OCI-LY1 (cell line): Measurements from ENCODE around the gene SMC6.

ENCODE experiments used
- H2AFZ ChIP-seq: fragments of 200-600 bp; sonication (generic), shearing (Covaris generic); 2 replicates; pipeline ENCODE4 v1.6.0; 2014; ENCODE audit warnings: antibody characterized with exemption, mild to moderate bottlenecking, low read length
- H3F3A ChIP-seq: fragments of 200-600 bp; sonication (generic), shearing (Covaris generic); 2 replicates; pipeline ENCODE4 v1.6.0; 2014; ENCODE audit warnings: mild to moderate bottlenecking, antibody characterized with exemption, low read length, moderate library complexity; ENCODE audit not compliant: insufficient read depth
- H3K27ac ChIP-seq: fragments of 200-600 bp; sonication (generic); 2 replicates; pipeline ENCODE4 v1.5.1; 2014; ENCODE audit warnings: low read length, mixed run types, mild to moderate bottlenecking, low read depth; ENCODE audit not compliant: poor library complexity, severe bottlenecking
- H3K27me3 ChIP-seq: fragments of 200-600 bp; sonication (generic); 2 replicates; pipeline ENCODE4 v1.6.0; 2014; ENCODE audit warnings: antibody characterized with exemption, mild to moderate bottlenecking, low read length, moderate library complexity; ENCODE audit not compliant: insufficient read depth
- H3K36me3 ChIP-seq: fragments of 200-600 bp; sonication (generic); 2 replicates; pipeline ENCODE4 v1.6.1; 2014; ENCODE audit warnings: mild to moderate bottlenecking, antibody characterized with exemption, low read length, moderate library complexity, mixed read lengths; ENCODE audit not compliant: insufficient read depth
- H3K4me1 ChIP-seq: fragments of 200-600 bp; sonication (generic); 2 replicates; pipeline ENCODE4 v1.5.1; 2014; ENCODE audit warnings: mild to moderate bottlenecking, low read length, moderate library complexity; ENCODE audit not compliant: insufficient read depth, severe bottlenecking
- H3K4me2 ChIP-seq: fragments of 200-600 bp; sonication (generic), shearing (Covaris generic); 2 replicates; pipeline ENCODE4 v1.6.1; 2014; ENCODE audit warnings: low read length
- H3K4me3 ChIP-seq: fragments of 200-600 bp; sonication (generic); 2 replicates; pipeline ENCODE4 v1.5.1; 2014; ENCODE audit warnings: low read length, low read depth, mild to moderate bottlenecking, mixed read lengths; ENCODE audit not compliant: poor library complexity, severe bottlenecking
- H3K79me2 ChIP-seq: fragments of 200-600 bp; shearing (Covaris generic); 2 replicates; pipeline ENCODE4 v1.6.1; 2016; ENCODE audit warnings: mixed run types, low read length, mixed read lengths; ENCODE audit not compliant: insufficient read depth
- H3K9ac ChIP-seq: fragments of 200-600 bp; sonication (generic), shearing (Covaris generic); 2 replicates; pipeline ENCODE4 v1.6.1; 2014; ENCODE audit warnings: mild to moderate bottlenecking, low read length, mixed read lengths
- H3K9me2 ChIP-seq: fragments of 200-600 bp; sonication (generic), shearing (Covaris generic); 2 replicates; pipeline ENCODE4 v1.6.1; 2014; ENCODE audit warnings: low read depth, mild to moderate bottlenecking, low read length, mixed read lengths
- H3K9me3 ChIP-seq: fragments of 200-600 bp; shearing (Covaris generic); 2 replicates; pipeline ENCODE4 v1.6.1; 2014; ENCODE audit warnings: low read length, mixed read lengths
- H4K20me1 ChIP-seq: fragments of 200-600 bp; sonication (generic), shearing (Covaris generic); 2 replicates; pipeline ENCODE4 v1.6.0; 2016; ENCODE audit warnings: mild to moderate bottlenecking, low read length; ENCODE audit not compliant: insufficient read depth
- CTCF ChIP-seq: fragments of 200-600 bp; sonication (generic), shearing (Covaris generic); IDR thresholded peaks from 2 replicates; pipeline ENCODE4 v1.5.1; 2017; ENCODE audit warnings: mild to moderate bottlenecking, antibody characterized with exemption, low read length, moderate library complexity, mixed read lengths
- EZH2 ChIP-seq: fragments of 200-600 bp; sonication (generic), shearing (Covaris generic); IDR thresholded peaks from 2 replicates; pipeline ENCODE4 v1.8.0; 2017; ENCODE audit warnings: borderline replicate concordance, mixed run types, mild to moderate bottlenecking, antibody characterized with exemption, low read length, moderate library complexity, mixed read lengths

The SMC6 gene

DNA sequence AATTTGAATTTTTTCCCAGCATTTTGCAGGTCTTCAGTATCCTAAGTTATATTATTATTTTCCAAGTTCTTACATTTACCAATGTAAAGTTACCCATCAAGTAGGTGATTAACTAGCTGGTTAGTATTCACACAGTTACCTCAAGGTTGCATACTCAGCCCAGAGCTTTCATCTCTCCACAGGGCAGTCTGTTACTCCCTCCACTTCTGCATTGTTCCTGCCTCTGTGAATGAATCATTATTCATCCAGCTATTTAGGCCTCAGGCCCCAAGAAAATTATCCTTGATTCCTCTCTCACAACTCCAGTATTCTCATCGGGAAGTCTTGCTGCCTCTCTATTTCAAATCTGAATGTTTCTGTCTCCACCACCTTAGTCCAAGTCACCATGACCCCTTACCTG lies 92.2 kb downstream of the SMC6 start:
- Histone ChIP-seq H3K4me2 (no peak overlapping the region), H3K79me2 (no peaks in the 10 kb centered on the region), H3F3A (no peaks in the 10 kb centered on the region), H2AFZ (no peak overlapping the region), H3K4me1 (no peaks in the 10 kb centered on the region), H3K4me3 (no peak overlapping the region), H3K9me3 (no peaks in the 10 kb centered on the region), H3K27me3 (no peaks in the 10 kb centered on the region), H3K36me3 (peaks cover 23% of the 10 kb centered on the region), H3K27ac (no peak overlapping the region), H3K9ac (no peak overlapping the region), H3K9me2 (no peaks in the 10 kb centered on the region), H4K20me1 (no peaks in the 10 kb centered on the region)
- TF ChIP-seq EZH2 (no peak), CTCF (no peak)

DNA sequence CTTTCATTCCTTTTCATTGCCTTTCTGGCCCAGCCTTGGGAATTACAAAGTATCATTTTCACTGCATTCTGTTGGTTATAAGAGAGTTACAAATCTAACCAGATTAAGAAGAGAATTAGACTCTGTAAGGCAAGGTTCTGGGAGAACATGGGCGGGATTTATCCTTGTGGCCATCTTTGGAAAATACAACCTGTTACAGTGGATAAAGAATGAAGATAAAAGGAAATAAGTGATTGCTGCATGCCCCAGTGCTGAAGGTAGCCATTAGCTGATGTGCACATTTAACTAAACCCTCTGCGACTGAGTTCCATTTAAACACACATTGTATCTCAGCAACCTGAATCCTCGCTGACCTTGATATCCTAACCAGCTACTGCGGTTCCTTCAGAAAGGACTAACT lies 93.4 kb downstream of the SMC6 start:
- H4K20me1 ChIP-seq: no peaks in the 10 kb centered on the region
- H3K36me3 ChIP-seq: peaks cover 13% of the 10 kb centered on the region; the same call in 1 of the 2 replicates
- no peaks in the 10 kb centered on the region for H3K27me3 ChIP-seq
- no peaks in the 10 kb centered on the region for H3K79me2 ChIP-seq
- H3K9me3 ChIP-seq: no peaks in the 10 kb centered on the region
- no peak overlapping the region for H3K9ac ChIP-seq
- no peak overlapping the region for H3K4me2 ChIP-seq
- TF ChIP-seq CTCF: no peak
- TF ChIP-seq EZH2: no peak
- H2AFZ ChIP-seq: no peak overlapping the region
- H3K4me1 ChIP-seq: no peaks in the 10 kb centered on the region
- no peak overlapping the region for H3K4me3 ChIP-seq
- no peaks in the 10 kb centered on the region for H3F3A ChIP-seq
- H3K9me2 ChIP-seq: no peaks in the 10 kb centered on the region
- H3K27ac ChIP-seq: no peak overlapping the region

DNA sequence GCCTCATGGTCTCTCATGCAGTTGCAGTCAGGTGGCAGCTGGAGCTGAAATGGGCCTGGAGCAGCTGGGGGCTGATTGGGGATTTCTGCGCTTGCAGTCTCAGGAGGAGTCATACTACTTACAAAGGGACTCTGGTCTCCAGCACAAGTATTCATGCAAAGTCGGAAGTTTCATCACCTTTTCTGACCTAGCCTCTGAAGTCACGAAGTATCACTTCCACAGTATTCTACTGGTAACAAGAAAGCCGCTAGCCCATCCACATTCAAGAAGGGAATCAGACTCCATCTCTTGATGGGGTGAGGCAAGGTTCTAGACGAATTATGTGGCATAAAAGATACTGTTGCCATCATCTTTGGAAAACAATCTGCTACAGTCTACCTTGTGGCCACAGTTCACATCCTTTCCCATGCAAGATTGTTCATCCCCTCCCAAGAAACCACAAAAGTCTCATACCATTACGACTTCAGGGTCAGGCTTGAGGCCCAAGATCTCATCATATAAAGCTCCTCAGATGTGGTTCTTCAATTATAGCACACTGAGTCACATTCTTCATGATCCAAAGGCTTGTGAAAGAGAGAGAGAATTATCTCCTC lies 95.3 kb downstream of the SMC6 start:
- TF ChIP-seq CTCF (no peak), EZH2 (no peak)
- H3K9me3 ChIP-seq: no peaks in the 10 kb centered on the region
- peaks cover 6% of the 10 kb centered on the region; the same call in 1 of the 2 replicates for H3K36me3 ChIP-seq
- no peaks in the 10 kb centered on the region for H3K79me2 ChIP-seq
- H2AFZ ChIP-seq: no peak overlapping the region
- H3K4me2 ChIP-seq: no peak overlapping the region
- H3K9me2 ChIP-seq: no peaks in the 10 kb centered on the region
- no peaks in the 10 kb centered on the region for H3F3A ChIP-seq
- H4K20me1 ChIP-seq: no peaks in the 10 kb centered on the region
- no peaks in the 10 kb centered on the region for H3K27me3 ChIP-seq
- no peak overlapping the region for H3K27ac ChIP-seq
- no peak overlapping the region for H3K9ac ChIP-seq
- no peak overlapping the region for H3K4me3 ChIP-seq
- H3K4me1 ChIP-seq: no peaks in the 10 kb centered on the region
